Astrocyte (in vitro differentiated cells and primary cell): ENCODE results near the gene DELE1.

Experiments used
- EZH2 ChIP-seq: IDR thresholded peaks from 2 replicates; pipeline ENCODE4 v1.6.1; 2012; ENCODE audit warnings: mild to moderate bottlenecking, low read length, inconsistent platforms; ENCODE audit not compliant: insufficient read depth
- TF ChIP-seq, protein P1 (sequence below): IDR thresholded peaks from 2 replicates; pipeline ENCODE4 v1.5.1; 2011; ENCODE audit warnings: low read depth, mild to moderate bottlenecking, inconsistent platforms, low read length, moderate library complexity; ENCODE audit not compliant: insufficient read depth

DNA sequence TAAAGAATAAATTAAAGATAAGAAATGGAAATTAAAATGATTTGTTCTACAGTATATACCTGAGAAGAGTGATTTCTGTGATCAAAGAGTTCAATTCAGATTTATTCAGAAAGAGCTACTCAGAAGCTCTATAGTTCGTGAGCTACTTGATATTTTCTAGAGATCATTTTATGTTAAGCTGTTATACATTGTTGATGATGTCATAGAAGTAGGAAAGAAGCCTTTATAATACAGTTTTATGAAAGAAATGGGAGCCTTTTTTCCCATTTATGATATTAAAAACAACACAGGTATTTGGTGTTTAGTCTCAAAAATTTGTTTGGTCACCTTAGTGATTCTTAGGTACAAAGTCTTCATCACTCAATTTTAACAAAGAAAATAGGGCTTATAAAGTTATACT, 66.0 kb downstream of the DELE1 start:
- TF ChIP-seq EZH2: no peak
- TF ChIP-seq, protein P1, sequence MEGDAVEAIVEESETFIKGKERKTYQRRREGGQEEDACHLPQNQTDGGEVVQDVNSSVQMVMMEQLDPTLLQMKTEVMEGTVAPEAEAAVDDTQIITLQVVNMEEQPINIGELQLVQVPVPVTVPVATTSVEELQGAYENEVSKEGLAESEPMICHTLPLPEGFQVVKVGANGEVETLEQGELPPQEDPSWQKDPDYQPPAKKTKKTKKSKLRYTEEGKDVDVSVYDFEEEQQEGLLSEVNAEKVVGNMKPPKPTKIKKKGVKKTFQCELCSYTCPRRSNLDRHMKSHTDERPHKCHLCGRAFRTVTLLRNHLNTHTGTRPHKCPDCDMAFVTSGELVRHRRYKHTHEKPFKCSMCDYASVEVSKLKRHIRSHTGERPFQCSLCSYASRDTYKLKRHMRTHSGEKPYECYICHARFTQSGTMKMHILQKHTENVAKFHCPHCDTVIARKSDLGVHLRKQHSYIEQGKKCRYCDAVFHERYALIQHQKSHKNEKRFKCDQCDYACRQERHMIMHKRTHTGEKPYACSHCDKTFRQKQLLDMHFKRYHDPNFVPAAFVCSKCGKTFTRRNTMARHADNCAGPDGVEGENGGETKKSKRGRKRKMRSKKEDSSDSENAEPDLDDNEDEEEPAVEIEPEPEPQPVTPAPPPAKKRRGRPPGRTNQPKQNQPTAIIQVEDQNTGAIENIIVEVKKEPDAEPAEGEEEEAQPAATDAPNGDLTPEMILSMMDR: no peak
